Spleen (tissue), 11 donors: Measurements from ENCODE around the gene DYRK1B. TPM values are rescaled to one million over a fixed set of nuclear protein-coding genes. Genes with fewer than 3 reads are reported as not detected.
A peak's percentile ranks its signal among the peaks of the same experiment; 100 is the strongest.

Source experiments
- DNase-seq: peaks from one replicate; pipeline ENCODE4 v3.0.0-alpha.2; 2020
- H3K27ac ChIP-seq, 8 donors: fragments of 200-600 bp; sonication (generic) in 7 of 8; 1 replicate in 4 of 8; 2 replicates in 4 of 8; pipeline versions ENCODE4 v1.5.0 to v1.8.0; 2016 to 2021; ENCODE audit warnings: inconsistent platforms in 4 of 8, mild to moderate bottlenecking in 4 of 8, moderate library complexity in 1 of 8
- H3K27me3 ChIP-seq, 7 donors: fragments of 200-600 bp; sonication (generic) in 6 of 7; replicated peaks in 1 of 7; 1 replicate in 4 of 7; 2 replicates in 3 of 7; pipeline versions ENCODE4 v1.5.0 to v1.8.0; 2016 to 2021; ENCODE audit warnings: inconsistent platforms in 3 of 7, mild to moderate bottlenecking in 1 of 7
- H3K36me3 ChIP-seq, 6 donors: fragments of 200-600 bp; sonication (generic) in 5 of 6; 1 replicate in 4 of 6; 2 replicates in 2 of 6; pipeline versions ENCODE4 v1.5.0 to v1.8.0; 2016 to 2021; ENCODE audit warnings: inconsistent platforms in 2 of 6
- H3K4me1 ChIP-seq, 6 donors: fragments of 200-600 bp; sonication (generic) in 5 of 6; 1 replicate in 3 of 6; 2 replicates in 3 of 6; pipeline versions ENCODE4 v1.5.0 to v1.8.0; 2016 to 2021; ENCODE audit warnings: inconsistent platforms in 3 of 6
- H3K4me3 ChIP-seq, 8 donors: fragments of 200-600 bp; sonication (generic) in 7 of 8; 1 replicate in 4 of 8; 2 replicates in 4 of 8; pipeline versions ENCODE4 v1.5.0 to v1.8.0; 2016 to 2021; ENCODE audit warnings: inconsistent platforms in 4 of 8, mild to moderate bottlenecking in 4 of 8, moderate library complexity in 2 of 8
- H3K9me3 ChIP-seq, 8 donors: fragments of 200-600 bp; sonication (generic) in 7 of 8; 1 replicate in 4 of 8; 2 replicates in 4 of 8; pipeline versions ENCODE4 v1.5.0 to v1.8.0; 2016 to 2021; ENCODE audit warnings: inconsistent platforms in 4 of 8
- POLR2A ChIP-seq, 3 donors: fragments of 450-650 bp; IDR thresholded peaks; one replicate each; pipeline ENCODE4 v1.5.1; 2017; ENCODE audit warnings: antibody characterized with exemption in 3 of 3, mild to moderate bottlenecking in 1 of 3
- POLR2AphosphoS5 ChIP-seq, 3 donors: sonication (generic); formaldehyde crosslinking; IDR thresholded peaks; one replicate each; pipeline ENCODE4 v1.5.1; 2017; ENCODE audit warnings: antibody characterized with exemption in 3 of 3
- WGBS, 5 donors: extraction: QIAGEN DNeasy Blood & Tissue Kit in 3 of 5; methylation state at CpG; one replicate each; pipeline versions ENCODE4 v1.1.5 to v1.1.7; 2013 to 2018; 5-methylcytosine and 5-hydroxymethylcytosine counted together
- intact Hi-C: fragments of 100-400 bp; cut with DNase I; formaldehyde crosslinking; loops from one replicate; pipeline ENCODE4 v1.15.0; 2023; ENCODE audit warnings: low total_unique reads
- polyA plus RNA-seq, 3 donors: library from polyadenylated mRNA; stranded (reverse); fragments of 200-250 nt; gene quantifications; one replicate each; pipeline ENCODE4 v1.2.1, GENCODE V29; 2013
- total RNA-seq, 7 donors: library from RNA; depleted of rRNA in 3 of 7; stranded (reverse); fragments of >200 nt in 3 of 7; fragmentation: NEBNext Ultra II Directional in 4 of 7; extraction: Animal tissue kit (Norgen Biotek cat#: 25700) in 4 of 7; gene quantifications; one replicate each; pipeline versions ENCODE4 v1.1.0 to v1.2.1, GENCODE V29; 2016 to 2021
- TF ChIP-seq, protein P1 (sequence below), 11 experiments: fragments of 200-600 bp in 7 of 11; fragments of 450-650 bp in 4 of 11; sonication (generic) in 4 of 11; IDR thresholded peaks in 8 of 11; conservative IDR thresholded peaks in 3 of 11; 1 replicate in 7 of 11; 2 replicates in 4 of 11; pipeline versions ENCODE4 v1.4.0 to v1.8.0; 2016 to 2021; ENCODE audit warnings: antibody characterized with exemption in 11 of 11, inconsistent platforms in 4 of 11, mild to moderate bottlenecking in 1 of 11
- donor health status: healthy with polysubstance abuse.
- donor health status: DM: no; HTN: no; CAD: no; lungs with moderate emphysema.
- donor health status: DM: no; HTN: no; CAD: no.
- donor health status: Bipolar disorder and iron deficiency.
- donor health status: healthy.
- donor health status: DM: no; HTN: no; CAD: no.
- donor health status: DM: yes; HTN: yes; CAD: no.

The DYRK1B gene
- total and polyA plus RNA-seq, 10 donors, result 11.2 to 32.7 (median 18.5) TPM

DNA sequence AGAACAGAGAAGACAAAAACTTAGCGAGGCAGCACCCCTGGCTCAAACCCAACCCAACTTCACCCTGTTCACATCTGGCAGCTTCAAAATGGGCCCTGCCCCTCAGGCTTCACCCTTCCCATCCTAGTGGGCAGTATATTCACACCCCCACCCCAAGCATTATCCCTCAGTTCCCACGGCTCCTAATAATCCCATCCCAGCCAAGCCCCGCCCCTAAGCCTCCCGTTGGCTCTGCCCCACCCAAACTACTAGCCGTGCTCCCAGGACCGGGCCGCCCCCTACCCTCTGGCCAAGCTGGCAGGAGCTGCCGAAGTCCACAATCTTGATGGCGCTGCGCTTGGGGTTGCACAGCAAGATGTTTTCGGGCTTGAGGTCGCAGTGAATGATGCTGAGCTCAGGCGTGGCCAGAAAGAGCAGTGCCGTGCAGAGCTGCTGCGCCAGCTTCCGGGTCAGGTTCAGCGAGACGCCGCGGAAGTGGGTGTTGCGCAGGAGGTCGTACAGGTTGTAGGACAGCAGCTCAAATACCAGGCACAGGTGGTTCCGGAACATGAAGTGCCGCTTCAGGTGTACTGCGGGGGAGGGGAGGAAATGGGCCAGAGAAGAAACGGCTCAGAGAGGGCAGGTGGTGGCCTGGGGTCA lies 5.8 kb downstream of the DYRK1B start:
- DNase-seq, result peak; percentile 84
- peak overlapping the region in 7 of 8 donors; percentile 13 to 81 (median 38) for H3K27ac ChIP-seq
- intact Hi-C loops, result no loop called here
- H3K4me3 ChIP-seq, result peak overlapping the region in 1 of 8 donors; percentile 57
- peak; percentile 55 to 74 (median 61) for TF ChIP-seq POLR2AphosphoS5 (IDR thresholded peaks at IDR 0.05)
- TF ChIP-seq, protein P1, sequence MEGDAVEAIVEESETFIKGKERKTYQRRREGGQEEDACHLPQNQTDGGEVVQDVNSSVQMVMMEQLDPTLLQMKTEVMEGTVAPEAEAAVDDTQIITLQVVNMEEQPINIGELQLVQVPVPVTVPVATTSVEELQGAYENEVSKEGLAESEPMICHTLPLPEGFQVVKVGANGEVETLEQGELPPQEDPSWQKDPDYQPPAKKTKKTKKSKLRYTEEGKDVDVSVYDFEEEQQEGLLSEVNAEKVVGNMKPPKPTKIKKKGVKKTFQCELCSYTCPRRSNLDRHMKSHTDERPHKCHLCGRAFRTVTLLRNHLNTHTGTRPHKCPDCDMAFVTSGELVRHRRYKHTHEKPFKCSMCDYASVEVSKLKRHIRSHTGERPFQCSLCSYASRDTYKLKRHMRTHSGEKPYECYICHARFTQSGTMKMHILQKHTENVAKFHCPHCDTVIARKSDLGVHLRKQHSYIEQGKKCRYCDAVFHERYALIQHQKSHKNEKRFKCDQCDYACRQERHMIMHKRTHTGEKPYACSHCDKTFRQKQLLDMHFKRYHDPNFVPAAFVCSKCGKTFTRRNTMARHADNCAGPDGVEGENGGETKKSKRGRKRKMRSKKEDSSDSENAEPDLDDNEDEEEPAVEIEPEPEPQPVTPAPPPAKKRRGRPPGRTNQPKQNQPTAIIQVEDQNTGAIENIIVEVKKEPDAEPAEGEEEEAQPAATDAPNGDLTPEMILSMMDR (IDR thresholded peaks at IDR 0.05 in 8 of 11, conservative IDR thresholded peaks at IDR 0.05 in 3 of 11), result no peak
- peaks cover 0 to 70% (median 52%) of the 10 kb centered on the region in 6 donors for H3K36me3 ChIP-seq
- no peaks in the 10 kb centered on the region for H3K9me3 ChIP-seq
- no peaks in the 10 kb centered on the region for H3K27me3 ChIP-seq
- peaks cover 14 to 84% (median 33%) of the 10 kb centered on the region in 6 donors for H3K4me1 ChIP-seq
- WGBS, 5 donors, result 84 to 92% (median 87%) methylated on average over 26 of the region's 26 CpGs

DNA sequence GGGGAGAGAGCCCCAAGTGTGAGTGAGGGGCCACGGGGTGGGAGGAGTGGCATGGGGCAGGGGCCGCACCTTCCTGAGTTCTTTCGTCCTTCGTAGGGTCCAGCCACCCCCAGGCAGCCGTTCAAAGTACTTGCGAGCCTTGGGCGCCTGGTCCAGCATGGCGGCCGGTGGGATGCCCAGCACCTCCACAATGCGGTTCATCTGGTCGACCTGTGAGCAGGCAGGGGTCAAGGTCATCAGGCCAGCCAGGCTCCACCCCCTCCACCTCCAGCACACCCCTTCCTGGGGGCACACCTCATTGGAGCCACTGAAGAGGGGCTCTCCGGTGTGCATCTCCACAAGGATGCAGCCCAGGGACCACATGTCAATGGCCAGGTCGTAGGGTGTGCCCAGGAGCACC lies 6.7 kb downstream of the DYRK1B start:
- Histone ChIP-seq H3K27me3 (no peaks in the 10 kb centered on the region), H3K4me3 (no peak overlapping the region), H3K9me3 (no peaks in the 10 kb centered on the region), H3K4me1 (peaks cover 6 to 84% (median 27%) of the 10 kb centered on the region in 6 donors), H3K27ac (peak overlapping the region in 2 of 8 donors; percentile 63 to 81), H3K36me3 (peaks cover 0 to 70% (median 52%) of the 10 kb centered on the region in 6 donors)
- intact Hi-C loops, result no loop called here
- 89 to 98% (median 94%) methylated on average over 12 to 13 of the region's 13 CpGs for WGBS, 5 donors
- DNase-seq, result peak; percentile 76
- TF ChIP-seq POLR2AphosphoS5 (IDR thresholded peaks at IDR 0.05) (peak in 2 of 3 donors; percentile 45 to 47), POLR2A (IDR thresholded peaks at IDR 0.05) (no peak)

DNA sequence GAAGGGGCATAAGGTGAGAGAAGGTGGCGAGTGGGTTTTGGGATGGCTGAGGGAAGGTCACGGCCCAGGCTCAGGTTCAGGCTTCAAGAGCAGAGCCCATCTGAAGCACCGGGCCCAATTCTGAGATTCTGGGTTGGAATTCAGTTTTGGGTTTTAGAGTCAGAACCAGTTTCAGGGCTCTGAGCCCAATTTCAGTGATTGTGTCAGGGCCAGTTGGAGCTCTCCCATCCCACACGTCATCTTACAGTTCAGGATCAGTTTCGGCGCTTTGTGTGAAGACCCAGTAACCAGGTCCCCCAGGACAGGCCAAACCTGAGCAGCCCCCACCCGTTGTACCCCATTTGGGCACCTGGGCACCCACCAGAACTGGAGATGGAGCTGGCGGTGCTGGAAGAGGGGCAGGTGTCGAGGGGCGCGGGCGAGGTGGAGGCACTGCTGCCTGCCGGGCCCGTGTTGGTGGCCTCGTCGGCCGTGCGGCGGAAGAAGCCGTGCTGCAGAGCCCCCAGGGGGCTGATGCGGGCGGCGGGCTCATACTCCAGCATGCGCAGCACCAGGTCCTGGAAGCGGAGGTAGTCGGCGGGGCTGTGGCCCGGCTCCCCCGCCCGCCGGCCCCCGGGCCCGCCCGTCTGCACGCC lies 7.5 kb downstream of the DYRK1B start:
- no peaks in the 10 kb centered on the region for H3K9me3 ChIP-seq
- no peak overlapping the region for H3K27ac ChIP-seq
- H3K4me3 ChIP-seq, result no peak overlapping the region
- intact Hi-C loops, result no loop called here
- TF ChIP-seq, protein P1 (IDR thresholded peaks at IDR 0.05 in 8 of 11, conservative IDR thresholded peaks at IDR 0.05 in 3 of 11), result no peak
- TF ChIP-seq POLR2AphosphoS5 (IDR thresholded peaks at IDR 0.05), result no peak
- no peak for TF ChIP-seq POLR2A (IDR thresholded peaks at IDR 0.05)
- 95 to 96% (median 96%) methylated on average over 15 to 35 of the region's 35 CpGs for WGBS, 5 donors
- peak; percentile 79 for DNase-seq
- peaks cover 0 to 65% (median 52%) of the 10 kb centered on the region in 6 donors for H3K36me3 ChIP-seq
- no peaks in the 10 kb centered on the region for H3K27me3 ChIP-seq
- H3K4me1 ChIP-seq, result peaks cover 5 to 77% (median 22%) of the 10 kb centered on the region in 6 donors

DNA sequence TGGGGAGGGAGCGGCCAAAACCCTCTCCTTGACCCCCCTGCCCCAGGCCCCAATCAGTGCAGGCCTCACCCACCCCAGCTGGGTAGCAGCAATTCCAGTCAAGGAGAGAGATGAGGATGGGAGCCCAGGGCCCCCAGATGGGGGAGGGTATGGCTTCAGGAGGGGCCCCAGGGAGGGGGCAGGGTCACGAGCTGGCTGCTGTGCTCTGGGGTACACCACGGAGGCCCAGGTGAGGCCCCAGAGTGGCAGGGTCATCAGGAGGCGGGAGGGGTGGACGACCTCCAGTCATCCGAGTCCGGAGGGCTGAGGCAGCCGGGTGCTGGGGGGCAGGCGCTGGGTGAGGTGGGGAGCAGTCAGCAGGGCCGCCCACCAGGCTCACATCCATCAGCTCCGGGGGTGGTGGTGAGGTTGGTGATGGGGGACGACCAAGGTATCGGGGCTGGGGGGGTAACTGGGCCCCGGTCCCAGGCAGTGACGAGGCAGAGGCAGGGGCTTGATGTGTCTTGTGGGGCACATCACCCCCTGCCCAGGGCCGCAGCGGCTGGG lies 8.4 kb downstream of the DYRK1B start:
- Histone ChIP-seq H3K4me3 (no peak overlapping the region), H3K27ac (peak overlapping the region in 3 of 8 donors; percentile 80 to 86 (median 82)), H3K9me3 (no peaks in the 10 kb centered on the region), H3K4me1 (peaks cover 5 to 69% (median 22%) of the 10 kb centered on the region in 6 donors), H3K36me3 (peaks cover 0 to 57% (median 50%) of the 10 kb centered on the region in 6 donors), H3K27me3 (no peaks in the 10 kb centered on the region)
- intact Hi-C loops, result no loop called here
- TF ChIP-seq POLR2A (IDR thresholded peaks at IDR 0.05), result no peak
- no peak for TF ChIP-seq POLR2AphosphoS5 (IDR thresholded peaks at IDR 0.05)
- TF ChIP-seq, protein P1 (IDR thresholded peaks at IDR 0.05 in 8 of 11, conservative IDR thresholded peaks at IDR 0.05 in 3 of 11), result no peak
- peak; percentile 83 for DNase-seq
- WGBS, 5 donors, result 92 to 96% (median 93%) methylated on average over 15 to 17 of the region's 17 CpGs
